Measurements from ENCODE around the gene STRIT1. TPM values are rescaled to one million over a fixed set of nuclear protein-coding genes. Genes with fewer than 3 reads are reported as not detected.

The STRIT1 gene
- total RNA-seq, 1 experiment from 2014 or later: not detected

GRCh38 chr3:155330370-155330769, 36.9 kb upstream of the STRIT1 start:
- Histone ChIP-seq H4K20me1 (ENCODE audit: insufficient read depth, low read depth, low read length) (no peaks in the 10 kb centered on the region), H3K4me2 (ENCODE audit: low read depth, low read length, poor library complexity, severe bottlenecking) (no peak overlapping the region), H3K9ac (ENCODE audit: low read length) (no peak overlapping the region), H3K4me1 (ENCODE audit: low read length) (peaks cover 8% of the 10 kb centered on the region; the same call in 1 of the 2 replicates), H3K9me3 (ENCODE audit: low read length) (no peaks in the 10 kb centered on the region), H3K79me2 (ENCODE audit: low read length) (no peaks in the 10 kb centered on the region), H3K36me3 (ENCODE audit: insufficient read depth, low read length) (no peaks in the 10 kb centered on the region), H3K27ac (ENCODE audit: low read length) (no peak overlapping the region), H3K27me3 (ENCODE audit: low read length) (no peaks in the 10 kb centered on the region), H3K4me3 (ENCODE audit: low read length) (no peak overlapping the region), H2AFZ (ENCODE audit: low read length) (no peak overlapping the region), H3K9me2 (replicated peaks; ENCODE audit: insufficient read depth, low read length) (no peaks in the 10 kb centered on the region)
- no peak for DNase-seq

DNA sequence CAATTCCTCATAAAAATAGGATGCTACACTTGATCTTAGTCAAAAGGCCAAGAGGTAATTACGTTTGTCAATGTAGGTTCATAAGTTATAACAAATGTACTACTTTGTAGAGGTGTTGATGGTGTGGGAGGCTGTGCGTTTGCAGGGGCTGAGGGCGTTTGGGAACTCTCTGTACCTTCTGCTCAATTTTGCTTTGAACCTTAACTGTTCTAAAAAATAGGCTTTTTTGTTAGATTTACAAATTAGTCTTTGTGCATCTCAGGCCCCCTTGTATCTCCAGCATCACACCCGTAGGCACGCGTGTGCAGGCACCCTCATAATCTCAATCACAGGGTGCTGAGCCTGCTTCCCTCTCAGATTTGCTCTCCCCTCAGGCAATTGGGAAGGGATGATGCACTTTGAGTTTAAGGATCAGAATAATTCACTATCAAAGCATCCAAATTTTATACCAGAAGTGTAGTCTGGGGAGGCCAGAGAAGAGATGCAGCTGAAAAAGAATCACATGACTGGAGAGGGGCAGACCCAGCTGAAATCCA, 36.1 kb upstream of the STRIT1 start:
- no peak for DNase-seq
- Histone ChIP-seq H3K9ac (ENCODE audit: low read length) (no peak overlapping the region), H3K9me2 (replicated peaks; ENCODE audit: insufficient read depth, low read length) (no peaks in the 10 kb centered on the region), H3K4me1 (ENCODE audit: low read length) (no peaks in the 10 kb centered on the region), H3K4me2 (ENCODE audit: low read depth, low read length, poor library complexity, severe bottlenecking) (no peak overlapping the region), H3K27ac (ENCODE audit: low read length) (no peak overlapping the region), H3K27me3 (ENCODE audit: low read length) (no peaks in the 10 kb centered on the region), H2AFZ (ENCODE audit: low read length) (no peak overlapping the region), H3K79me2 (ENCODE audit: low read length) (no peaks in the 10 kb centered on the region), H3K4me3 (ENCODE audit: low read length) (no peak overlapping the region), H3K36me3 (ENCODE audit: insufficient read depth, low read length) (no peaks in the 10 kb centered on the region), H3K9me3 (ENCODE audit: low read length) (no peaks in the 10 kb centered on the region), H4K20me1 (ENCODE audit: insufficient read depth, low read depth, low read length) (no peaks in the 10 kb centered on the region)

GRCh38 chr3:155327871-155328270, 34.4 kb upstream of the STRIT1 start:
- H3K27me3 ChIP-seq (ENCODE audit: low read length): no peaks in the 10 kb centered on the region
- no peak overlapping the region for H3K9ac ChIP-seq (ENCODE audit: low read length)
- no peaks in the 10 kb centered on the region for H3K9me3 ChIP-seq (ENCODE audit: low read length)
- H3K4me3 ChIP-seq (ENCODE audit: low read length): no peak overlapping the region
- no peaks in the 10 kb centered on the region for H3K9me2 ChIP-seq (replicated peaks; ENCODE audit: insufficient read depth, low read length)
- H3K79me2 ChIP-seq (ENCODE audit: low read length): no peaks in the 10 kb centered on the region
- no peaks in the 10 kb centered on the region for H4K20me1 ChIP-seq (ENCODE audit: insufficient read depth, low read depth, low read length)
- no peak overlapping the region for H3K27ac ChIP-seq (ENCODE audit: low read length)
- no peak for DNase-seq
- no peak overlapping the region for H3K4me2 ChIP-seq (ENCODE audit: low read depth, low read length, poor library complexity, severe bottlenecking)
- H3K36me3 ChIP-seq (ENCODE audit: insufficient read depth, low read length): no peaks in the 10 kb centered on the region
- peaks cover 4% of the 10 kb centered on the region; the same call in 1 of the 2 replicates for H3K4me1 ChIP-seq (ENCODE audit: low read length)
- H2AFZ ChIP-seq (ENCODE audit: low read length): no peak overlapping the region

GRCh38 chr3:155327430-155327829, 33.9 kb upstream of the STRIT1 start:
- Histone ChIP-seq H3K79me2 (ENCODE audit: low read length) (no peaks in the 10 kb centered on the region), H3K9me3 (ENCODE audit: low read length) (no peaks in the 10 kb centered on the region), H3K4me3 (ENCODE audit: low read length) (no peak overlapping the region), H3K4me1 (ENCODE audit: low read length) (peaks cover 4% of the 10 kb centered on the region; the same call in 1 of the 2 replicates), H3K27me3 (ENCODE audit: low read length) (no peaks in the 10 kb centered on the region), H3K9me2 (replicated peaks; ENCODE audit: insufficient read depth, low read length) (no peaks in the 10 kb centered on the region), H4K20me1 (ENCODE audit: insufficient read depth, low read depth, low read length) (no peaks in the 10 kb centered on the region), H3K4me2 (ENCODE audit: low read depth, low read length, poor library complexity, severe bottlenecking) (no peak overlapping the region), H3K27ac (ENCODE audit: low read length) (no peak overlapping the region), H3K36me3 (ENCODE audit: insufficient read depth, low read length) (no peaks in the 10 kb centered on the region), H2AFZ (ENCODE audit: low read length) (no peak overlapping the region), H3K9ac (ENCODE audit: low read length) (no peak overlapping the region)
- DNase-seq: no peak

DNA sequence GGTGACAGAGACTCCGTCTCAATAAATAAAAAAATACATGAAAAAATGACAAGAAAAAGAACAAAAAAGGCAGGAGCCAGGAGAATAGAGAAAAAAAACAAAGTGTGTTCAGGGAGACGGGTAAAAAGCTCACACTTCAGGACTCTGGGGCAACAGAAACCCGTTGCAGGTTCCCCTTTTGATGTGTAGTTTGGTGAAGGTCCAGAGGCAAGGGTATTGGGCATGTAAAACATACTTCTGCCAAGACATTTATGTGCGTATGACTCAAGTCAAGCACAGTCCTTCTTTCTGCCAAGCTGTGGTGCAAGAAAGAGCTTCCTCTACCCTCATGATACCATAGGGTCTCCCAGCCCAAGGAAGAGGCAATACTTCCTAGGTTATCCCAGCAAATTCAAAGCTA, 33.4 kb upstream of the STRIT1 start:
- Histone ChIP-seq H3K4me1 (ENCODE audit: low read length) (peaks cover 4% of the 10 kb centered on the region; the same call in 1 of the 2 replicates), H3K27ac (ENCODE audit: low read length) (no peak overlapping the region), H3K9me2 (replicated peaks; ENCODE audit: insufficient read depth, low read length) (no peaks in the 10 kb centered on the region), H3K4me3 (ENCODE audit: low read length) (no peak overlapping the region), H3K9ac (ENCODE audit: low read length) (no peak overlapping the region), H4K20me1 (ENCODE audit: insufficient read depth, low read depth, low read length) (no peaks in the 10 kb centered on the region), H3K9me3 (ENCODE audit: low read length) (no peaks in the 10 kb centered on the region), H3K4me2 (ENCODE audit: low read depth, low read length, poor library complexity, severe bottlenecking) (no peak overlapping the region), H3K27me3 (ENCODE audit: low read length) (no peaks in the 10 kb centered on the region), H2AFZ (ENCODE audit: low read length) (no peak overlapping the region), H3K36me3 (ENCODE audit: insufficient read depth, low read length) (no peaks in the 10 kb centered on the region), H3K79me2 (ENCODE audit: low read length) (no peaks in the 10 kb centered on the region)
- no peak for DNase-seq

- Histone ChIP-seq H3K9me2 (replicated peaks; ENCODE audit: insufficient read depth, low read length) (no peaks in the 10 kb centered on the region), H3K4me2 (ENCODE audit: low read depth, low read length, poor library complexity, severe bottlenecking) (no peak overlapping the region), H3K9me3 (ENCODE audit: low read length) (no peaks in the 10 kb centered on the region), H3K27ac (ENCODE audit: low read length) (no peak overlapping the region), H3K27me3 (ENCODE audit: low read length) (no peaks in the 10 kb centered on the region), H2AFZ (ENCODE audit: low read length) (no peak overlapping the region), H3K4me1 (ENCODE audit: low read length) (peaks cover 4% of the 10 kb centered on the region; the same call in 1 of the 2 replicates), H3K9ac (ENCODE audit: low read length) (no peak overlapping the region), H3K4me3 (ENCODE audit: low read length) (no peak overlapping the region), H3K79me2 (ENCODE audit: low read length) (no peaks in the 10 kb centered on the region), H3K36me3 (ENCODE audit: insufficient read depth, low read length) (no peaks in the 10 kb centered on the region), H4K20me1 (ENCODE audit: insufficient read depth, low read depth, low read length) (no peaks in the 10 kb centered on the region)
- DNase-seq: no peak
Observed at GRCh38 chr3:155326244-155326643, 32.8 kb upstream of the STRIT1 start.

DNA sequence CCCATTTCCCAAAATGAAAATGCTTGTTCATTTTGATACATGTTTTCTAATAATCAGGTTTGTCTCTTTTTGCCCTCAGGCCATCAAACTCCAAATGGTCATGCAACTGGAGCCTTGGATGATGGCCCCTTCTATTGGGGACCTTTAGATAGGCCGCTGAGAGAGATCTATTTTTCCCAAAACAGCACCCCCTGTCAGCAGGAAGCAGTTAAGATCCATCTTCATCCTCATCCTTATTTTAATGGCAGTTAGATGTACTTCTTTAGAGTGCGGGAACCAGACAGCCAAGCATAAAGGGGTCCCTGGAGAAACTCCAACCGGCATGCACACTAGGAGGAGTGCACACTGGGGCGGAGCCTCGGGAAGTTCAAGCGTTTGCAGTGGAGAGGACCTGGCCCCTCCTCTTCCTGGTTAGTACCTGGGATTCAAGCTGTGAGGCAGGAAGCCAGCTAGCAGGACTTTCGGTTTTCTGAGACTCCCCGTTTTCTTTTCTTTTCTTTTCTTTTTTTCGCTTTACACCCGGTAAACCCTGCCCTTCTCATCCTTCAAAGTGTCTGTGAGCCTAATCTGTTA, 31.9 kb upstream of the STRIT1 start:
- no peaks in the 10 kb centered on the region for H3K36me3 ChIP-seq (ENCODE audit: insufficient read depth, low read length)
- DNase-seq: no peak
- H3K9ac ChIP-seq (ENCODE audit: low read length): no peak overlapping the region
- no peak overlapping the region for H3K4me2 ChIP-seq (ENCODE audit: low read depth, low read length, poor library complexity, severe bottlenecking)
- peaks cover 4% of the 10 kb centered on the region; the same call in 1 of the 2 replicates for H3K4me1 ChIP-seq (ENCODE audit: low read length)
- H3K27me3 ChIP-seq (ENCODE audit: low read length): no peaks in the 10 kb centered on the region
- no peak overlapping the region for H2AFZ ChIP-seq (ENCODE audit: low read length)
- H3K27ac ChIP-seq (ENCODE audit: low read length): no peak overlapping the region
- H3K9me2 ChIP-seq (replicated peaks; ENCODE audit: insufficient read depth, low read length): no peaks in the 10 kb centered on the region
- no peaks in the 10 kb centered on the region for H3K79me2 ChIP-seq (ENCODE audit: low read length)
- no peak overlapping the region for H3K4me3 ChIP-seq (ENCODE audit: low read length)
- no peaks in the 10 kb centered on the region for H3K9me3 ChIP-seq (ENCODE audit: low read length)
- H4K20me1 ChIP-seq (ENCODE audit: insufficient read depth, low read depth, low read length): no peaks in the 10 kb centered on the region

DNA sequence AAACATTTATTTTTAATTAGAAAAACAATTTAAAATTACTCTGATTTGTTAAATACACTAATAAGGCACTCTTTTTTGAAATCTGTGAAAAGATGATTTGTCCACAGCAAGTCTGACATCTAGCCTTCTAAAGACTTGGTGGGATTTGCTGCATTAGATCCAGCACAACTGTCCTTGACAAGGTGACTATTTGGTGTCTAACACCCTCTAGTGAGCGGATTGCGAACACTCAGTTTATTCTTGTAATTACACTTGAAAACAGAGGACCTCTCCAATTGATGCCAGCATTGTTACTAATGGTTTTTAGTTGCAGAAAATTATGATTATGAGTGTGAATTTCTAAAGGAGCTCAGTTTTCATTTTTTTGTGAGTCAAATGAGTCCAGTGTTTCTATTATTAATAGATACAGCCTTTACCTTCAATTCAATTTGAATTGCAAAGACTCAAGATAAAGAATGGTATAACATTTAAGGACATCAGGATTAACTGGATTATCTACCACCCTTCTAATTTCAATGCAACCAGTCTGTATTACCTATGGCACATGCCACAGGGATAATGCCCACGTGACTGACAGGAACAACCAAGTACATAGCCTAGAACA, 29.7 kb upstream of the STRIT1 start:
- Histone ChIP-seq H2AFZ (ENCODE audit: low read length) (no peak overlapping the region), H3K36me3 (ENCODE audit: insufficient read depth, low read length) (no peaks in the 10 kb centered on the region), H3K4me1 (ENCODE audit: low read length) (peaks cover 4% of the 10 kb centered on the region; the same call in 1 of the 2 replicates), H3K4me3 (ENCODE audit: low read length) (no peak overlapping the region), H3K9me2 (replicated peaks; ENCODE audit: insufficient read depth, low read length) (no peaks in the 10 kb centered on the region), H3K4me2 (ENCODE audit: low read depth, low read length, poor library complexity, severe bottlenecking) (no peak overlapping the region), H3K79me2 (ENCODE audit: low read length) (no peaks in the 10 kb centered on the region), H3K27me3 (ENCODE audit: low read length) (no peaks in the 10 kb centered on the region), H3K9ac (ENCODE audit: low read length) (no peak overlapping the region), H3K27ac (ENCODE audit: low read length) (no peak overlapping the region), H4K20me1 (ENCODE audit: insufficient read depth, low read depth, low read length) (no peaks in the 10 kb centered on the region), H3K9me3 (ENCODE audit: low read length) (no peaks in the 10 kb centered on the region)
- peak; percentile 89 for DNase-seq

Measured in Karpas-422 (cell line).